HG02970 (cell line): ENCODE results near the gene FN3KRP.
"Not testable (repeated sequence)": the region's sequence is repeated elsewhere in the genome, so short reads cannot be mapped to it uniquely, and the experiment has no call there.

Experiments
- ATAC-seq: cut with Tn5 transposase; IDR thresholded peaks from one replicate; pipeline ENCODE4 v1.9.1; 2021; ENCODE audit warnings: mild to moderate bottlenecking, moderate library complexity, moderate number of reproducible peaks; ENCODE audit not compliant: unreplicated experiment, low FRiP score

Gene FN3KRP

GRCh38 chr17:82769041-82769440 is 52.5 kb downstream of the FN3KRP start:
- no peak for ATAC-seq

DNA sequence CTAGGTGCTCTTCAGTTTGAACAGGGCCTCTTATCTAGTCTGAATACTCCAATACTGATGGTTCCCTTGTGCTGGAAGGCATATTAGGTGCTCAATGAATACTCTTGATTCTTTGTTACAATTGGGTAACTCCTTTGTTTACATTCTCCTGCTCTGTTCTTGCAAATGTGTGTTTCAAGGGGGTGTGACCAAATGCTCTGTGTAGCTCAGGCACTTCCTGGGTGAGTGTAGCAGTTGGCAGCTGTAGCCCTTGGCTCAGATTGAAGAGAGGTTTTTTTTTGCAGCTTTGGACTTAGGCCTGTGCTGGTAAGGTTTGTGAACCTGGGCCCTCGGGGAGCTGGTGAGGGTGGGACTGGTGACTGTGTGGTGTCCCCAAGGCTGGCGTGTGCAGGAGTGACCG is 55.5 kb downstream of the FN3KRP start:
- ATAC-seq: no peak

DNA sequence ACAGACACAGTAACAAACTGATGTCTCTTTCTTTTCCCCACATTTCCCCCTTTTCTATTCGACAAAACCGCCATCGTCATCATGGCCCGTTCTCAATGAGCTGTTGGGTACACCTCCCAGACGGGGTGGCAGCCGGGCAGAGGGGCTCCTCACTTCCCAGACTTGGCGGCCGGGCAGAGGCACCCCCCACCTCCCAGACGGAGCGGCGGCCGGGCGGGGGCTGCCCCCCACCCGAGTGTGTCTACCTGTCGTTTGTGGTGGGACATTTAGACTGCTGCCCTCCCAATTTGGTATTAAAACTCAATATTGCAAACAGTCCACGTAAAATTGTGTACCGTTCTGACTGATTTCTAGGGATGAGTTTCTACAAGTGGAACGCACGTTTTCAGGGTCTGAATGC is 58.0 kb downstream of the FN3KRP start:
- not testable (repeated sequence) for ATAC-seq

GRCh38 chr17:82775001-82775823 is 58.7 kb downstream of the FN3KRP start:
- ATAC-seq: no peak

- no peak for ATAC-seq
Observed at GRCh38 chr17:82776454-82776853, 59.9 kb downstream of the FN3KRP start.
